Activated naive CD8-positive, alpha-beta T cell treated with anti-CD3 and anti-CD28 coated beads, Interleukin-2, amount 50 U/mL, for 24 hours (primary cell): ENCODE data around the gene OR52K2.
A peak's percentile ranks its signal among the peaks of the same experiment; 100 is the strongest.
"Not testable (repeated sequence)": the region's sequence is repeated elsewhere in the genome, so short reads cannot be mapped to it uniquely, and the experiment has no call there.

Source experiments
- ATAC-seq: fragments of 150-1000 bp; cut with Tn5 transposase; one replicate; pipeline ENCODE4 v1.10.0; 2021
- DNase-seq: peaks from one replicate; pipeline ENCODE4 v3.0.0; 2021
- H3K27ac Mint-ChIP-seq: one replicate; pipeline ENCODE4 v1.8.0; 2021; ENCODE audit warnings: mild to moderate bottlenecking, mixed read lengths
- H3K27me3 Mint-ChIP-seq: one replicate; pipeline ENCODE4 v1.8.0; 2021; ENCODE audit warnings: mixed read lengths
- H3K36me3 Mint-ChIP-seq: one replicate; pipeline ENCODE4 v1.8.0; 2021; ENCODE audit warnings: low read depth, mixed read lengths
- H3K4me1 Mint-ChIP-seq: one replicate; pipeline ENCODE4 v1.8.0; 2021; ENCODE audit warnings: mixed read lengths
- H3K4me3 Mint-ChIP-seq: one replicate; pipeline ENCODE4 v1.8.0; 2021; ENCODE audit warnings: mild to moderate bottlenecking, moderate library complexity, mixed read lengths
- H3K9me3 Mint-ChIP-seq: one replicate; pipeline ENCODE4 v1.8.0; 2021; ENCODE audit warnings: mixed read lengths

The OR52K2 gene

GRCh38 chr11:4464216-4465159, 15.4 kb downstream of the OR52K2 start:
- Mint-ChIP-seq H3K4me3 (no peak overlapping the region), H3K9me3 (peaks cover 16% of the 10 kb centered on the region), H3K27ac (no peak overlapping the region), H3K36me3 (no peaks in the 10 kb centered on the region), H3K4me1 (no peaks in the 10 kb centered on the region), H3K27me3 (peaks cover 2% of the 10 kb centered on the region)
- ATAC-seq, result no peak
- no peak for DNase-seq

- peaks cover 2% of the 10 kb centered on the region for H3K27me3 Mint-ChIP-seq
- H3K9me3 Mint-ChIP-seq, result peaks cover 16% of the 10 kb centered on the region
- no peak overlapping the region for H3K27ac Mint-ChIP-seq
- ATAC-seq (no peak), DNase-seq (no peak)
- H3K4me3 Mint-ChIP-seq, result no peak overlapping the region
- H3K4me1 Mint-ChIP-seq, result no peaks in the 10 kb centered on the region
- H3K36me3 Mint-ChIP-seq, result no peaks in the 10 kb centered on the region
These were observed 16.3 kb downstream of the OR52K2 start for GRCh38 chr11:4465407-4465806.

GRCh38 chr11:4466131-4466870, 17.2 kb downstream of the OR52K2 start:
- DNase-seq (no peak), ATAC-seq (no peak)

GRCh38 chr11:4466871-4467442, 17.9 kb downstream of the OR52K2 start:
- no peak for ATAC-seq
- Mint-ChIP-seq H3K4me1 (no peaks in the 10 kb centered on the region), H3K9me3 (peaks cover 16% of the 10 kb centered on the region), H3K27me3 (peaks cover 2% of the 10 kb centered on the region), H3K27ac (no peak overlapping the region), H3K4me3 (no peak overlapping the region), H3K36me3 (no peaks in the 10 kb centered on the region)
- DNase-seq, result no peak

More at GRCh38 chr11:4466131-4466870, 17.2 kb downstream of the OR52K2 start:
- Mint-ChIP-seq H3K27ac (no peak overlapping the region), H3K4me3 (no peak overlapping the region), H3K27me3 (peaks cover 2% of the 10 kb centered on the region), H3K4me1 (no peaks in the 10 kb centered on the region), H3K9me3 (peaks cover 16% of the 10 kb centered on the region), H3K36me3 (no peaks in the 10 kb centered on the region)

- no peak for DNase-seq
- Mint-ChIP-seq H3K27me3 (peaks cover 2% of the 10 kb centered on the region), H3K4me1 (no peaks in the 10 kb centered on the region), H3K9me3 (peaks cover 16% of the 10 kb centered on the region), H3K27ac (no peak overlapping the region), H3K4me3 (no peak overlapping the region), H3K36me3 (no peaks in the 10 kb centered on the region)
- no peak for ATAC-seq
These were observed 18.9 kb downstream of the OR52K2 start for GRCh38 chr11:4467811-4468606.

GRCh38 chr11:4479644-4480043, 30.5 kb downstream of the OR52K2 start:
- Mint-ChIP-seq H3K36me3 (no peaks in the 10 kb centered on the region), H3K4me1 (peaks cover 8% of the 10 kb centered on the region), H3K27me3 (no peaks in the 10 kb centered on the region), H3K4me3 (no peak overlapping the region), H3K9me3 (no peaks in the 10 kb centered on the region), H3K27ac (no peak overlapping the region)
- DNase-seq (no peak), ATAC-seq (no peak)

- no peaks in the 10 kb centered on the region for H3K36me3 Mint-ChIP-seq
- H3K9me3 Mint-ChIP-seq, result no peaks in the 10 kb centered on the region
- no peaks in the 10 kb centered on the region for H3K27me3 Mint-ChIP-seq
- no peak overlapping the region for H3K4me3 Mint-ChIP-seq
- no peak overlapping the region for H3K27ac Mint-ChIP-seq
- peak; percentile 59 for ATAC-seq
- H3K4me1 Mint-ChIP-seq, result peaks cover 8% of the 10 kb centered on the region
- DNase-seq, result no peak
These were observed 31.6 kb downstream of the OR52K2 start for GRCh38 chr11:4480577-4481239.

GRCh38 chr11:4481240-4481582, 32.1 kb downstream of the OR52K2 start:
- no peak overlapping the region for H3K27ac Mint-ChIP-seq
- peaks cover under 1% of the 10 kb centered on the region for H3K27me3 Mint-ChIP-seq
- ATAC-seq (no peak), DNase-seq (no peak)
- H3K9me3 Mint-ChIP-seq, result no peaks in the 10 kb centered on the region
- no peak overlapping the region for H3K4me3 Mint-ChIP-seq
- peaks cover 8% of the 10 kb centered on the region for H3K4me1 Mint-ChIP-seq
- H3K36me3 Mint-ChIP-seq, result no peaks in the 10 kb centered on the region

- ATAC-seq (no peak), DNase-seq (no peak)
These were observed 33.4 kb downstream of the OR52K2 start, which contains the start of gene OR52K1 for GRCh38 chr11:4482445-4482844. Gene OR52K1, plus strand, starts transcription at chr11:4482646. Its CDS starts 6,255 bp downstream, at chr11:4488901.

GRCh38 chr11:4484310-4484709, 35.2 kb downstream of the OR52K2 start:
- no peak for ATAC-seq
- no peaks in the 10 kb centered on the region for H3K36me3 Mint-ChIP-seq
- H3K4me1 Mint-ChIP-seq, result peaks cover 8% of the 10 kb centered on the region
- peaks cover 4% of the 10 kb centered on the region for H3K27me3 Mint-ChIP-seq
- H3K4me3 Mint-ChIP-seq, result no peak overlapping the region
- no peak overlapping the region for H3K27ac Mint-ChIP-seq
- no peak for DNase-seq
- H3K9me3 Mint-ChIP-seq, result no peaks in the 10 kb centered on the region

More at GRCh38 chr11:4482445-4482844, 33.4 kb downstream of the OR52K2 start, which contains the start of gene OR52K1:
- no peaks in the 10 kb centered on the region for H3K9me3 Mint-ChIP-seq
- no peak within 1 kb of the TSS for H3K27ac Mint-ChIP-seq
- H3K27me3 Mint-ChIP-seq, result peaks cover 2% of the 10 kb centered on the region
- H3K4me3 Mint-ChIP-seq, result no peak within 1 kb of the TSS
- H3K4me1 Mint-ChIP-seq, result peaks cover 8% of the 10 kb centered on the region
- H3K36me3 Mint-ChIP-seq, result no peaks in the 10 kb centered on the region

- not testable (repeated sequence) for DNase-seq, H3K4me3 Mint-ChIP-seq, H3K36me3 Mint-ChIP-seq, ATAC-seq, H3K9me3 Mint-ChIP-seq, H3K27ac Mint-ChIP-seq, H3K27me3 Mint-ChIP-seq
- H3K4me1 Mint-ChIP-seq, result peaks cover 13% of the 10 kb centered on the region
These were observed 42.3 kb downstream of the OR52K2 start for GRCh38 chr11:4491405-4491804.

GRCh38 chr11:4491878-4492606, 42.9 kb downstream of the OR52K2 start:
- peaks cover 5% of the 10 kb centered on the region for H3K9me3 Mint-ChIP-seq
- H3K4me3 Mint-ChIP-seq, result no peak overlapping the region
- peaks cover 13% of the 10 kb centered on the region for H3K4me1 Mint-ChIP-seq
- DNase-seq (no peak), ATAC-seq (no peak)
- H3K27me3 Mint-ChIP-seq, result peaks cover 9% of the 10 kb centered on the region
- H3K27ac Mint-ChIP-seq, result no peak overlapping the region
- H3K36me3 Mint-ChIP-seq, result no peaks in the 10 kb centered on the region

GRCh38 chr11:4493480-4493818, 44.4 kb downstream of the OR52K2 start:
- H3K27ac Mint-ChIP-seq, result no peak overlapping the region
- no peak overlapping the region for H3K4me3 Mint-ChIP-seq
- peaks cover 13% of the 10 kb centered on the region for H3K4me1 Mint-ChIP-seq
- ATAC-seq, result no peak
- DNase-seq, result no peak
- peaks cover 7% of the 10 kb centered on the region for H3K27me3 Mint-ChIP-seq
- no peaks in the 10 kb centered on the region for H3K36me3 Mint-ChIP-seq
- peaks cover 5% of the 10 kb centered on the region for H3K9me3 Mint-ChIP-seq
